HL-60 (cell line): Measurements from ENCODE around the gene PRR7.

Experiments used
- DNase-seq, 2 experiments: peaks; one replicate each; pipeline ENCODE4 v3.0.0-alpha.2; 2010 to 2020; ENCODE audit warnings: low read depth in 1 of 2, low spot score in 1 of 2
- H3K27ac ChIP-seq: fragments of 250-450 bp; sonication (Bioruptor Pico); replicated peaks from 2 replicates; pipeline ENCODE4 v1.5.1; 2020; ENCODE audit warnings: mild to moderate bottlenecking, moderate library complexity
- H3K27me3 ChIP-seq: fragments of 250-450 bp; sonication (Bioruptor Pico); 2 replicates; pipeline ENCODE4 v1.5.1; 2021; ENCODE audit warnings: mild to moderate bottlenecking, moderate library complexity; ENCODE audit not compliant: insufficient read depth, poor library complexity, severe bottlenecking
- H3K4me3 ChIP-seq: replicated peaks from 2 replicates; pipeline ENCODE4 v1.5.1; 2011; ENCODE audit warnings: mild to moderate bottlenecking, control low read depth, low read length; ENCODE audit not compliant: insufficient read depth
- GABPA ChIP-seq: IDR thresholded peaks from 2 replicates; pipeline ENCODE4 v1.6.1; 2012; ENCODE audit warnings: low read depth
- POLR2AphosphoS5 ChIP-seq: IDR thresholded peaks from 2 replicates; pipeline ENCODE4 v1.6.1; 2012; ENCODE audit warnings: low read depth
- SPI1 ChIP-seq: IDR thresholded peaks from 2 replicates; pipeline ENCODE4 v1.6.1; 2012; ENCODE audit warnings: low read depth, mild to moderate bottlenecking, borderline replicate concordance
- TF ChIP-seq, protein P1 (sequence below): IDR thresholded peaks from one replicate; pipeline ENCODE4 v1.5.1; 2011; ENCODE audit warnings: low read length, control low read depth, inconsistent platforms; ENCODE audit not compliant: insufficient read depth
- TF ChIP-seq, protein P2 (sequence below): IDR thresholded peaks from 2 replicates; pipeline ENCODE4 v1.6.1; 2012; ENCODE audit warnings: low read depth; ENCODE audit not compliant: insufficient replicate concordance

The PRR7 gene

GRCh38 chr5:177500685-177501522 lies 54.3 kb downstream of the PRR7 start:
- TF ChIP-seq POLR2AphosphoS5 = peak; percentile 73
- TF ChIP-seq, protein P1, sequence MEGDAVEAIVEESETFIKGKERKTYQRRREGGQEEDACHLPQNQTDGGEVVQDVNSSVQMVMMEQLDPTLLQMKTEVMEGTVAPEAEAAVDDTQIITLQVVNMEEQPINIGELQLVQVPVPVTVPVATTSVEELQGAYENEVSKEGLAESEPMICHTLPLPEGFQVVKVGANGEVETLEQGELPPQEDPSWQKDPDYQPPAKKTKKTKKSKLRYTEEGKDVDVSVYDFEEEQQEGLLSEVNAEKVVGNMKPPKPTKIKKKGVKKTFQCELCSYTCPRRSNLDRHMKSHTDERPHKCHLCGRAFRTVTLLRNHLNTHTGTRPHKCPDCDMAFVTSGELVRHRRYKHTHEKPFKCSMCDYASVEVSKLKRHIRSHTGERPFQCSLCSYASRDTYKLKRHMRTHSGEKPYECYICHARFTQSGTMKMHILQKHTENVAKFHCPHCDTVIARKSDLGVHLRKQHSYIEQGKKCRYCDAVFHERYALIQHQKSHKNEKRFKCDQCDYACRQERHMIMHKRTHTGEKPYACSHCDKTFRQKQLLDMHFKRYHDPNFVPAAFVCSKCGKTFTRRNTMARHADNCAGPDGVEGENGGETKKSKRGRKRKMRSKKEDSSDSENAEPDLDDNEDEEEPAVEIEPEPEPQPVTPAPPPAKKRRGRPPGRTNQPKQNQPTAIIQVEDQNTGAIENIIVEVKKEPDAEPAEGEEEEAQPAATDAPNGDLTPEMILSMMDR = peak; percentile 85
- TF ChIP-seq, protein P2, sequence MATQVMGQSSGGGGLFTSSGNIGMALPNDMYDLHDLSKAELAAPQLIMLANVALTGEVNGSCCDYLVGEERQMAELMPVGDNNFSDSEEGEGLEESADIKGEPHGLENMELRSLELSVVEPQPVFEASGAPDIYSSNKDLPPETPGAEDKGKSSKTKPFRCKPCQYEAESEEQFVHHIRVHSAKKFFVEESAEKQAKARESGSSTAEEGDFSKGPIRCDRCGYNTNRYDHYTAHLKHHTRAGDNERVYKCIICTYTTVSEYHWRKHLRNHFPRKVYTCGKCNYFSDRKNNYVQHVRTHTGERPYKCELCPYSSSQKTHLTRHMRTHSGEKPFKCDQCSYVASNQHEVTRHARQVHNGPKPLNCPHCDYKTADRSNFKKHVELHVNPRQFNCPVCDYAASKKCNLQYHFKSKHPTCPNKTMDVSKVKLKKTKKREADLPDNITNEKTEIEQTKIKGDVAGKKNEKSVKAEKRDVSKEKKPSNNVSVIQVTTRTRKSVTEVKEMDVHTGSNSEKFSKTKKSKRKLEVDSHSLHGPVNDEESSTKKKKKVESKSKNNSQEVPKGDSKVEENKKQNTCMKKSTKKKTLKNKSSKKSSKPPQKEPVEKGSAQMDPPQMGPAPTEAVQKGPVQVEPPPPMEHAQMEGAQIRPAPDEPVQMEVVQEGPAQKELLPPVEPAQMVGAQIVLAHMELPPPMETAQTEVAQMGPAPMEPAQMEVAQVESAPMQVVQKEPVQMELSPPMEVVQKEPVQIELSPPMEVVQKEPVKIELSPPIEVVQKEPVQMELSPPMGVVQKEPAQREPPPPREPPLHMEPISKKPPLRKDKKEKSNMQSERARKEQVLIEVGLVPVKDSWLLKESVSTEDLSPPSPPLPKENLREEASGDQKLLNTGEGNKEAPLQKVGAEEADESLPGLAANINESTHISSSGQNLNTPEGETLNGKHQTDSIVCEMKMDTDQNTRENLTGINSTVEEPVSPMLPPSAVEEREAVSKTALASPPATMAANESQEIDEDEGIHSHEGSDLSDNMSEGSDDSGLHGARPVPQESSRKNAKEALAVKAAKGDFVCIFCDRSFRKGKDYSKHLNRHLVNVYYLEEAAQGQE = no peak
- peak in 1 of 2 experiments; percentile 89 for DNase-seq
- no peak overlapping the region for H3K27ac ChIP-seq
- no peak overlapping the region for H3K4me3 ChIP-seq
- no peaks in the 10 kb centered on the region for H3K27me3 ChIP-seq

DNA sequence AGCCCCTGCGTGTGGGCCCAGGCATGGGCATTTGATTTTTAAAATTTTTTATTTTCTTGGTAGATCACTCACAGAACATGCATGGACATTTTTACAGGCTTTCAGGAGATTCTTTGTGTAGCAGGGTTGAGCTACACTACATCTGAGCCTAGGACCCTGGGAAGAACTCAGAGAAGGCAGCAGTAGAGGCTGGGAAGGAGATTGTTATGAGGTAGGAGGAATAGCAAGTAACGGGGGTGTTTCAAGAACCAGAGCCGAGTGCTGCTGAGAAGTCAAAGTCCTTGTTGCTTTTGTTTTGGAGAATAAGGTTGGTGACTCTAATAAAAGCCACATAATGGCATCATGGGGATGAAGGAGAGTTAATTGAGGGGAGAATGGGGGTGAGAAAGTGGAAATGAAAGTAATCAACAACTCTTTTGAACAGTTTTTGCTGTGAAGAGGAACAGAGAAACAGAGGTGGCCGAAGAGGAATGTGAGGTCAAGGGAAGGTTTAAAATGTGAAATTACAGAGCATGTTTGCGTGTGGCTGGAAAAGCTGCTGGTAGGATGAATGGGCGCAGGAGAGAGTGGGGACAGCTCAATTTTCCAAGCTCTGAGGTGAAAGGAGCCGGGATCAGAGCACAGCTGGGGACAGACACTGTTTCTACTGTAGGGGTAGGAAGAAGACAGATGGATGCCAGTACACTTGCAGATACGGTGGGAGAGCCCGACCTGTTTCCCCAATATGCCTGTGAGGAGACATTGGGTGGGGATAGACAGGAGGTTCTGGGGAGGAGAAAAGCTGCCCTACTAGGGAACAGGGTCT lies 55.5 kb downstream of the PRR7 start:
- TF ChIP-seq POLR2AphosphoS5 (0 out of 2 replicates have a peak, but pooled peaks have one; percentile 14), SPI1 (no peak)
- TF ChIP-seq, protein P1 = no peak
- Histone ChIP-seq H3K4me3 (no peak overlapping the region), H3K27ac (peak overlapping the region; percentile 10; the same call in 1 of the 2 replicates), H3K27me3 (no peaks in the 10 kb centered on the region)
- DNase-seq = no peak

- no peak for DNase-seq
- Histone ChIP-seq H3K27ac (no peak overlapping the region), H3K27me3 (no peaks in the 10 kb centered on the region), H3K4me3 (no peak overlapping the region)
- TF ChIP-seq SPI1 = no peak
- TF ChIP-seq, protein P1 = no peak
- TF ChIP-seq GABPA = no peak
- peak; percentile 25 for TF ChIP-seq POLR2AphosphoS5
- TF ChIP-seq, protein P2 = no peak
These were observed 56.3 kb downstream of the PRR7 start for GRCh38 chr5:177502886-177503285.
